Measurements from ENCODE around the gene CUTC.

DNA sequence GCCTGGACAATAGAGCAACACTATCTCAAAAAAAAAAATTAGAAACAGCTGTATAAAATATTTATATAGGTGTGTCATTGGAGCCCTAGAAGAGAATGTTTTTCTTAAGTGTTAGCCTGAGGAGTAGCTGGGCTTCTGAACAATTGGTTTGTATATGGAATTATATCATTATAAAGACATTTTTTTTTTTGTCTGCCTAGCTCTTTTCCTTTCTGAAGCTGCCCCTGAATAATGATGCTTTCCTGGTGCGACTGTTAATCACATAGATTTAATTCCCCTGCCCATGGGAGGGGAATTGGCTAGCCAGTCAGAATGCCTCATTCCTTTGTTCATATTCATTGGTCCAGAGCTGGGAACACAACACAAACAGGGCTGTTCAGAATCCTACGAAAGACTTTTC, 36.5 kb downstream of the CUTC start:
- no peak for TF ChIP-seq SREBF2 (IDR thresholded peaks at IDR 0.05)
- TF ChIP-seq MAFK (IDR thresholded peaks at IDR 0.05; ENCODE audit: partially characterized antibody) = no peak
- no peak for TF ChIP-seq SMC3 (IDR thresholded peaks at IDR 0.05)
- TF ChIP-seq, protein P1, sequence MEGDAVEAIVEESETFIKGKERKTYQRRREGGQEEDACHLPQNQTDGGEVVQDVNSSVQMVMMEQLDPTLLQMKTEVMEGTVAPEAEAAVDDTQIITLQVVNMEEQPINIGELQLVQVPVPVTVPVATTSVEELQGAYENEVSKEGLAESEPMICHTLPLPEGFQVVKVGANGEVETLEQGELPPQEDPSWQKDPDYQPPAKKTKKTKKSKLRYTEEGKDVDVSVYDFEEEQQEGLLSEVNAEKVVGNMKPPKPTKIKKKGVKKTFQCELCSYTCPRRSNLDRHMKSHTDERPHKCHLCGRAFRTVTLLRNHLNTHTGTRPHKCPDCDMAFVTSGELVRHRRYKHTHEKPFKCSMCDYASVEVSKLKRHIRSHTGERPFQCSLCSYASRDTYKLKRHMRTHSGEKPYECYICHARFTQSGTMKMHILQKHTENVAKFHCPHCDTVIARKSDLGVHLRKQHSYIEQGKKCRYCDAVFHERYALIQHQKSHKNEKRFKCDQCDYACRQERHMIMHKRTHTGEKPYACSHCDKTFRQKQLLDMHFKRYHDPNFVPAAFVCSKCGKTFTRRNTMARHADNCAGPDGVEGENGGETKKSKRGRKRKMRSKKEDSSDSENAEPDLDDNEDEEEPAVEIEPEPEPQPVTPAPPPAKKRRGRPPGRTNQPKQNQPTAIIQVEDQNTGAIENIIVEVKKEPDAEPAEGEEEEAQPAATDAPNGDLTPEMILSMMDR (IDR thresholded peaks at IDR 0.05) = no peak
- TF ChIP-seq, protein P2, sequence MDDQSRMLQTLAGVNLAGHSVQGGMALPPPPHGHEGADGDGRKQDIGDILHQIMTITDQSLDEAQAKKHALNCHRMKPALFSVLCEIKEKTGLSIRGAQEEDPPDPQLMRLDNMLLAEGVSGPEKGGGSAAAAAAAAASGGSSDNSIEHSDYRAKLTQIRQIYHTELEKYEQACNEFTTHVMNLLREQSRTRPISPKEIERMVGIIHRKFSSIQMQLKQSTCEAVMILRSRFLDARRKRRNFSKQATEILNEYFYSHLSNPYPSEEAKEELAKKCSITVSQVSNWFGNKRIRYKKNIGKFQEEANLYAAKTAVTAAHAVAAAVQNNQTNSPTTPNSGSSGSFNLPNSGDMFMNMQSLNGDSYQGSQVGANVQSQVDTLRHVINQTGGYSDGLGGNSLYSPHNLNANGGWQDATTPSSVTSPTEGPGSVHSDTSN (IDR thresholded peaks at IDR 0.05) = no peak

All from A549 (cell line).